ENCODE measurements around the gene MS4A7.

Gene MS4A7

GRCh38 chr11:60370252-60370810, 8.0 kb upstream of the MS4A7 start:
- in situ Hi-C loops (cut with MboI; ENCODE audit: low sequenced_read_pairs) = no loop called here

- in situ Hi-C loops (cut with MboI; ENCODE audit: low sequenced_read_pairs) = no loop called here
Measured at GRCh38 chr11:60370811-60371298, 7.5 kb upstream of the MS4A7 start.

GRCh38 chr11:60371386-60371785, 6.9 kb upstream of the MS4A7 start:
- in situ Hi-C loops (cut with MboI; ENCODE audit: low sequenced_read_pairs) = no loop called here

- in situ Hi-C loops (cut with MboI; ENCODE audit: low sequenced_read_pairs) = no loop called here
Measured at GRCh38 chr11:60371854-60372253, 6.5 kb upstream of the MS4A7 start.

- in situ Hi-C loops (cut with MboI; ENCODE audit: low sequenced_read_pairs) = no loop called here
Measured at GRCh38 chr11:60372767-60373166, 5.6 kb upstream of the MS4A7 start.

- in situ Hi-C loops (cut with MboI; ENCODE audit: low sequenced_read_pairs) = no loop called here
Measured at GRCh38 chr11:60375316-60375715, 3.0 kb upstream of the MS4A7 start.

GRCh38 chr11:60376601-60377000, 1.7 kb upstream of the MS4A7 start:
- in situ Hi-C loops (cut with MboI; ENCODE audit: low sequenced_read_pairs) = no loop called here

GRCh38 chr11:60377401-60378136, 763 bp upstream of the MS4A7 start:
- in situ Hi-C loops (cut with MboI; ENCODE audit: low sequenced_read_pairs) = no loop called here

- in situ Hi-C loops (cut with MboI; ENCODE audit: low sequenced_read_pairs) = no loop called here
Measured at GRCh38 chr11:60389279-60389910, 11.1 kb downstream of the MS4A7 start.

- in situ Hi-C loops (cut with MboI; ENCODE audit: low sequenced_read_pairs) = no loop called here
Measured at GRCh38 chr11:60390419-60390818, 12.1 kb downstream of the MS4A7 start.

GRCh38 chr11:60392361-60392760, 14.0 kb downstream of the MS4A7 start:
- in situ Hi-C loops (cut with MboI; ENCODE audit: low sequenced_read_pairs) = no loop called here

GRCh38 chr11:60393016-60393415, 14.7 kb downstream of the MS4A7 start:
- in situ Hi-C loops (cut with MboI; ENCODE audit: low sequenced_read_pairs) = no loop called here

GRCh38 chr11:60394666-60395380, 16.5 kb downstream of the MS4A7 start:
- in situ Hi-C loops (cut with MboI; ENCODE audit: low sequenced_read_pairs) = no loop called here

GRCh38 chr11:60396382-60396781, 18.1 kb downstream of the MS4A7 start, which contains the start of gene MS4A14:
Gene MS4A14, plus strand, starts transcription at chr11:60396459. Its CDS starts 120 bp downstream, at chr11:60396579.
- in situ Hi-C loops (cut with MboI; ENCODE audit: low sequenced_read_pairs) = no loop called here

- in situ Hi-C loops (cut with MboI; ENCODE audit: low sequenced_read_pairs) = no loop called here
Measured at GRCh38 chr11:60396799-60397198, 18.5 kb downstream of the MS4A7 start.

- in situ Hi-C loops (cut with MboI; ENCODE audit: low sequenced_read_pairs) = no loop called here
Measured at GRCh38 chr11:60420015-60420414, 41.7 kb downstream of the MS4A7 start.

- in situ Hi-C loops (cut with MboI; ENCODE audit: low sequenced_read_pairs) = no loop called here
Measured at GRCh38 chr11:60422609-60423008, 44.3 kb downstream of the MS4A7 start.

GRCh38 chr11:60428517-60428916, 50.2 kb downstream of the MS4A7 start:
- in situ Hi-C loops (cut with MboI; ENCODE audit: low sequenced_read_pairs) = no loop called here

- in situ Hi-C loops (cut with MboI; ENCODE audit: low sequenced_read_pairs) = no loop called here
Measured at GRCh38 chr11:60429272-60429671, 50.9 kb downstream of the MS4A7 start, which contains the start of gene MS4A5. Gene MS4A5, plus strand, starts transcription at chr11:60429572. Its CDS starts 103 bp downstream, at chr11:60429675.

- in situ Hi-C loops (cut with MboI; ENCODE audit: low sequenced_read_pairs) = no loop called here
Measured at GRCh38 chr11:60431251-60431650, 52.9 kb downstream of the MS4A7 start.

GRCh38 chr11:60433401-60433800, 55.1 kb downstream of the MS4A7 start:
- in situ Hi-C loops (cut with MboI; ENCODE audit: low sequenced_read_pairs) = no loop called here

All from HL-60/S4 (cell line).